ENCODE measurements around the gene EZH1.

DNA sequence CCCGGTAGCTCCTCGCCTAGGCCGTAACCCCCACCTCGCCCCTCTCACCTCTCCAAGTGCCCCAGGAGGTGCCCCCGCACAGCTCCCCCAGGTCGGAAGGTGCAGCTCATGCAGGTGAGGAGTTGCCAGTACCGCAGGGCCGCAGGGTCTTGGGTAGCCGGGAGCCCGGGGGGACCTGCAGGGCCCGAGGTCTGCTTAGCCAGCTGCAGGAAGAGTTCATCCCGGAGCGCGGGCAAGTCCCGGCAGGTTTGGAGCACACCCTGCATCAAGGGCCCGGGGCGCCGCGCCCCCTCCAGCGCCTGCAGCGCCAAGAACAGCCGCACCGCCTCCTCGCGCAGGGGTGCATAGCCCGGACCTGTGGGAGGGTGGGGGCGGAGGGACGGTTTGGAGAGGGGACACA is 72.8 kb downstream of the EZH1 start:
- no peak for TF ChIP-seq POLR2A (IDR thresholded peaks at IDR 0.05)
- TF ChIP-seq, protein P1, sequence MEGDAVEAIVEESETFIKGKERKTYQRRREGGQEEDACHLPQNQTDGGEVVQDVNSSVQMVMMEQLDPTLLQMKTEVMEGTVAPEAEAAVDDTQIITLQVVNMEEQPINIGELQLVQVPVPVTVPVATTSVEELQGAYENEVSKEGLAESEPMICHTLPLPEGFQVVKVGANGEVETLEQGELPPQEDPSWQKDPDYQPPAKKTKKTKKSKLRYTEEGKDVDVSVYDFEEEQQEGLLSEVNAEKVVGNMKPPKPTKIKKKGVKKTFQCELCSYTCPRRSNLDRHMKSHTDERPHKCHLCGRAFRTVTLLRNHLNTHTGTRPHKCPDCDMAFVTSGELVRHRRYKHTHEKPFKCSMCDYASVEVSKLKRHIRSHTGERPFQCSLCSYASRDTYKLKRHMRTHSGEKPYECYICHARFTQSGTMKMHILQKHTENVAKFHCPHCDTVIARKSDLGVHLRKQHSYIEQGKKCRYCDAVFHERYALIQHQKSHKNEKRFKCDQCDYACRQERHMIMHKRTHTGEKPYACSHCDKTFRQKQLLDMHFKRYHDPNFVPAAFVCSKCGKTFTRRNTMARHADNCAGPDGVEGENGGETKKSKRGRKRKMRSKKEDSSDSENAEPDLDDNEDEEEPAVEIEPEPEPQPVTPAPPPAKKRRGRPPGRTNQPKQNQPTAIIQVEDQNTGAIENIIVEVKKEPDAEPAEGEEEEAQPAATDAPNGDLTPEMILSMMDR (IDR thresholded peaks at IDR 0.05) = no peak
